ENCODE data around the gene CALB2.

Gene CALB2

GRCh38 chr16:71426880-71427615 is 68.5 kb downstream of the CALB2 start:
- no peak for DNase-seq (ENCODE audit: low read depth)

- DNase-seq (ENCODE audit: low read depth), result no peak
Measured at GRCh38 chr16:71428385-71428784, 69.9 kb downstream of the CALB2 start.

GRCh38 chr16:71428883-71429282 is 70.4 kb downstream of the CALB2 start:
- DNase-seq (ENCODE audit: low read depth), result no peak

GRCh38 chr16:71429581-71429980 is 71.1 kb downstream of the CALB2 start:
- no peak for DNase-seq (ENCODE audit: low read depth)

- no peak for DNase-seq (ENCODE audit: low read depth)
Measured at GRCh38 chr16:71430744-71431143, 72.2 kb downstream of the CALB2 start.

GRCh38 chr16:71431176-71431575 is 72.7 kb downstream of the CALB2 start:
- DNase-seq (ENCODE audit: low read depth), result no peak

- no peak for DNase-seq (ENCODE audit: low read depth)
Measured at GRCh38 chr16:71431991-71432390, 73.5 kb downstream of the CALB2 start.

GRCh38 chr16:71432906-71433305 is 74.4 kb downstream of the CALB2 start:
- DNase-seq (ENCODE audit: low read depth), result no peak

GRCh38 chr16:71436473-71436872 is 78.0 kb downstream of the CALB2 start:
- no peak for DNase-seq (ENCODE audit: low read depth)

- DNase-seq (ENCODE audit: low read depth), result no peak
Measured at GRCh38 chr16:71439523-71439922, 81.0 kb downstream of the CALB2 start.

Data from GM04504 (cell line).